Gastroesophageal sphincter (tissue), 4 donors: ENCODE results near the gene ANKZF1. TPM values are rescaled to one million over a fixed set of nuclear protein-coding genes. Genes with fewer than 3 reads are reported as not detected.

ENCODE experiments used
- ATAC-seq: fragments of 150-250 bp; one replicate; pipeline ENCODE4 v1.9.1; 2016; ENCODE audit warnings: mild to moderate bottlenecking, moderate library complexity
- H3K27ac ChIP-seq, 4 donors: fragments of 200-600 bp; sonication (generic) in 3 of 4; 1 replicate in 3 of 4; 2 replicates in 1 of 4; pipeline ENCODE4 v1.5.1; 2016 to 2019
- H3K27me3 ChIP-seq: fragments of 200-600 bp; sonication (generic); one replicate; pipeline ENCODE4 v1.5.1; 2019
- H3K36me3 ChIP-seq, 2 donors: fragments of 200-600 bp; sonication (generic); one replicate each; pipeline ENCODE4 v1.5.1; 2019; ENCODE audit warnings: control low read depth in 1 of 2
- H3K4me1 ChIP-seq, 3 donors: fragments of 200-600 bp; sonication (generic); 1 replicate in 2 of 3; 2 replicates in 1 of 3; pipeline ENCODE4 v1.5.1; 2016 to 2019; ENCODE audit warnings: control low read depth in 2 of 3
- H3K4me3 ChIP-seq, 2 donors: fragments of 200-600 bp; sonication (generic); one replicate each; pipeline ENCODE4 v1.5.1; 2019; ENCODE audit warnings: mild to moderate bottlenecking in 1 of 2, moderate library complexity in 1 of 2
- H3K9me3 ChIP-seq, 3 donors: fragments of 200-600 bp; sonication (generic); one replicate each; pipeline ENCODE4 v1.5.1; 2017 to 2019; ENCODE audit warnings: control low read depth in 2 of 3
- EP300 ChIP-seq: sonication (generic); formaldehyde crosslinking; IDR thresholded peaks from one replicate; pipeline ENCODE4 v1.6.1; 2017; ENCODE audit warnings: antibody characterized with exemption, mild to moderate bottlenecking
- POLR2A ChIP-seq, 2 donors: fragments of 450-650 bp; IDR thresholded peaks; one replicate each; pipeline ENCODE4 v1.6.1; 2017; ENCODE audit warnings: antibody characterized with exemption in 2 of 2, mild to moderate bottlenecking in 2 of 2, moderate library complexity in 1 of 2
- POLR2AphosphoS5 ChIP-seq: sonication (generic); formaldehyde crosslinking; IDR thresholded peaks from one replicate; pipeline ENCODE4 v1.6.1; 2017; ENCODE audit warnings: antibody characterized with exemption
- WGBS, 2 donors: methylation state at CpG; one replicate each; pipeline ENCODE4 v1.1.5; 2018; ENCODE audit warnings: low coverage in 1 of 2; 5-methylcytosine and 5-hydroxymethylcytosine counted together
- total RNA-seq, 4 donors: library from RNA; depleted of rRNA; stranded (reverse); fragments of >200 nt; gene quantifications; one replicate each; pipeline ENCODE4 v1.1.0, GENCODE V29; 2016
- TF ChIP-seq, protein P1 (sequence below), 4 experiments: fragments of 200-600 bp in 2 of 4; fragments of 450-650 bp in 2 of 4; sonication (generic) in 1 of 4; IDR thresholded peaks; one replicate each; pipeline ENCODE4 v1.5.1; 2017 to 2019; ENCODE audit warnings: antibody characterized with exemption in 4 of 4, mild to moderate bottlenecking in 2 of 4, moderate library complexity in 2 of 4

ANKZF1 gene
- total RNA-seq, 4 donors from 2014 or later = 24.3 to 48.4 (median 25.1) TPM

DNA sequence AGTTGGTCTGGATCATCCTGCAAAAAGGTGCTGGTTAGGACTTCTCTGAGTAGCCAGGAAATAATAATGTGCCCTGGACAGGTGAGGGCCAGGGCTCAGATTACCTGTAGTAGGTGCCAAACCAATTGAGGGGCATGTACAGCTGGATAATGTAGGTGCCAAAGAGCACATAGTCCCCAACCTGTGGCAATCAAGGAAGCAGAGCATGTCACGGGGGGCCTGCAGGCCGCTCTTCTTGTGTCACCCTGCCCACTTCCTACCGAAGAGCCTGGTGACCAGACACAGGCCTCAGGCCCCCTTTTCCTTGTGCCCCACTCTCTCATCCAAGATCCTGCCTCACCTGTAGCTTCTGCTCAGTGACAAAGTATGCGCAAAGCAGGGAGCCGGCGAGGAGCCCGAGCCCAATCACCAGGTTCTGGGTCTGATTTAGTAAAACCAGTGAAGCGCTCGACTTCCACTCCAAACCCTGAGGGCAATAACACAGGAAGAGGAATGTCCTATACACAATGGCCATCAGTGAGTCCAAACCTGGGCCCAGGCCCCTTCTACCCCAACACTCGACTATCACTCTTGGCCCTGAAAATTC, 16.0 kb upstream of the ANKZF1 start:
- H3K36me3 ChIP-seq = peaks cover 0 to 74% of the 10 kb centered on the region in 2 donors
- WGBS, 2 donors = 80 to 90% methylated on average over 2 to 3 of the region's 10 CpGs
- H3K4me3 ChIP-seq = no peak overlapping the region
- H3K27ac ChIP-seq = no peak overlapping the region
- TF ChIP-seq POLR2AphosphoS5 = no peak
- TF ChIP-seq EP300 = no peak
- TF ChIP-seq, protein P1, sequence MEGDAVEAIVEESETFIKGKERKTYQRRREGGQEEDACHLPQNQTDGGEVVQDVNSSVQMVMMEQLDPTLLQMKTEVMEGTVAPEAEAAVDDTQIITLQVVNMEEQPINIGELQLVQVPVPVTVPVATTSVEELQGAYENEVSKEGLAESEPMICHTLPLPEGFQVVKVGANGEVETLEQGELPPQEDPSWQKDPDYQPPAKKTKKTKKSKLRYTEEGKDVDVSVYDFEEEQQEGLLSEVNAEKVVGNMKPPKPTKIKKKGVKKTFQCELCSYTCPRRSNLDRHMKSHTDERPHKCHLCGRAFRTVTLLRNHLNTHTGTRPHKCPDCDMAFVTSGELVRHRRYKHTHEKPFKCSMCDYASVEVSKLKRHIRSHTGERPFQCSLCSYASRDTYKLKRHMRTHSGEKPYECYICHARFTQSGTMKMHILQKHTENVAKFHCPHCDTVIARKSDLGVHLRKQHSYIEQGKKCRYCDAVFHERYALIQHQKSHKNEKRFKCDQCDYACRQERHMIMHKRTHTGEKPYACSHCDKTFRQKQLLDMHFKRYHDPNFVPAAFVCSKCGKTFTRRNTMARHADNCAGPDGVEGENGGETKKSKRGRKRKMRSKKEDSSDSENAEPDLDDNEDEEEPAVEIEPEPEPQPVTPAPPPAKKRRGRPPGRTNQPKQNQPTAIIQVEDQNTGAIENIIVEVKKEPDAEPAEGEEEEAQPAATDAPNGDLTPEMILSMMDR (IDR thresholded peaks at IDR 0.05) = no peak
- no peak for TF ChIP-seq POLR2A (IDR thresholded peaks at IDR 0.05)
- peaks cover 0 to 39% (median 11%) of the 10 kb centered on the region in 3 donors for H3K4me1 ChIP-seq
- H3K27me3 ChIP-seq = no peaks in the 10 kb centered on the region
- H3K9me3 ChIP-seq = no peaks in the 10 kb centered on the region
- no peak for ATAC-seq

DNA sequence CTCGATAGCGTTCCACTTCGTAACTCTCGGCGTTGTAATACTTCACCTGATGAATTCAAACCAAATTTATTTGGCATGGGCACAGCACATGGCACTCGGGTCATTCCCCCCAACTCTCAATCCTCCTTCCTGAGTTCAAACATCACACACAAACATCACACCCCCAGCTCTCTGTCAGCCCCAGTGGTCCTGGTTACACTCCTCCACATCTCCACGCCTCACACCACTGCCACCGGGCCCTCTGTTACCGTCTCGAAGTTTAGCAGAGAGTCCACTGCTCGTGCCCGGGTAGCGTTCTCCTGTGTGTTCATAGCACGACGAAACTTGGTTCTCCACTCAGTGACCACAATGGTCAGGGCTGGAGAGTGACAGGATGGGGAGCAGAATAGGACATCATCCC, 15.5 kb upstream of the ANKZF1 start:
- H3K4me3 ChIP-seq = no peak overlapping the region
- H3K27ac ChIP-seq = no peak overlapping the region
- TF ChIP-seq, protein P1 (IDR thresholded peaks at IDR 0.05) = no peak
- no peak for TF ChIP-seq POLR2A (IDR thresholded peaks at IDR 0.05)
- no peak for TF ChIP-seq POLR2AphosphoS5
- TF ChIP-seq EP300 = no peak
- no peak for ATAC-seq
- no peaks in the 10 kb centered on the region for H3K27me3 ChIP-seq
- 73 to 97% methylated on average over 2 to 11 of the region's 15 CpGs for WGBS, 2 donors
- H3K9me3 ChIP-seq = no peaks in the 10 kb centered on the region
- peaks cover 0 to 69% of the 10 kb centered on the region in 2 donors for H3K36me3 ChIP-seq
- H3K4me1 ChIP-seq = peaks cover 0 to 39% (median 12%) of the 10 kb centered on the region in 3 donors

- H3K36me3 ChIP-seq = peaks cover 0 to 67% of the 10 kb centered on the region in 2 donors
- TF ChIP-seq, protein P1 (IDR thresholded peaks at IDR 0.05) = no peak
- TF ChIP-seq EP300 (no peak), POLR2A (IDR thresholded peaks at IDR 0.05) (no peak), POLR2AphosphoS5 (no peak)
- WGBS, 2 donors = no CpG with 5 or more reads among the region's 6 CpGs
Observed at GRCh38 chr2:219214786-219215185, 14.8 kb upstream of the ANKZF1 start.

GRCh38 chr2:219215871-219216534, 13.6 kb upstream of the ANKZF1 start:
- no peak for ATAC-seq
- Histone ChIP-seq H3K4me3 (no peak overlapping the region), H3K36me3 (peaks cover 0 to 67% of the 10 kb centered on the region in 2 donors), H3K4me1 (peaks cover 3 to 51% (median 21%) of the 10 kb centered on the region in 3 donors), H3K27me3 (no peaks in the 10 kb centered on the region), H3K27ac (peak overlapping the region in 2 of 4 donors; percentile 95 to 98), H3K9me3 (no peaks in the 10 kb centered on the region)
- 93% methylated on average over 10 of the region's 27 CpGs; no CpG with 5 or more reads in 1 of the 2 donors for WGBS, 2 donors
- TF ChIP-seq POLR2AphosphoS5 (no peak), EP300 (no peak), POLR2A (IDR thresholded peaks at IDR 0.05) (no peak)
- TF ChIP-seq, protein P1 (IDR thresholded peaks at IDR 0.05) = no peak

More at GRCh38 chr2:219214786-219215185, 14.8 kb upstream of the ANKZF1 start:
- ATAC-seq = no peak
- Histone ChIP-seq H3K9me3 (no peaks in the 10 kb centered on the region), H3K4me3 (no peak overlapping the region), H3K4me1 (peaks cover 3 to 45% (median 18%) of the 10 kb centered on the region in 3 donors), H3K27ac (no peak overlapping the region), H3K27me3 (no peaks in the 10 kb centered on the region)
